ENCODE measurements around the gene PML.
A peak's percentile ranks its signal among the peaks of the same experiment; 100 is the strongest.

GRCh38 chr15:73972984-73973682 is 21.4 kb upstream of the PML start:
- TF ChIP-seq POLR2A (IDR thresholded peaks at IDR 0.05) = no peak
- TF ChIP-seq CTCF (IDR thresholded peaks at IDR 0.05) = peak in 5 of 7 experiments; percentile 74 to 89 (median 84)
- TF ChIP-seq POLR2AphosphoS5 (IDR thresholded peaks at IDR 0.05) = peak in 1 of 3 donors; percentile 44

Measured in stomach (tissue), 4 donors.